PC-3 (cell line): ENCODE results near the gene DLG2. TPM values are rescaled to one million over a fixed set of nuclear protein-coding genes. Genes with fewer than 3 reads are reported as not detected.
A peak's percentile ranks its signal among the peaks of the same experiment; 100 is the strongest.

Experiments used
- ATAC-seq: fragments of 200-7000 bp; cut with Tn5 transposase; 2 replicates; pipeline ENCODE4 v1.9.1; 2020; ENCODE audit warnings: mild to moderate bottlenecking, moderate library complexity
- BruUV-seq: library from RNA; stranded (reverse); fragments of 400-500 nt; replicated peaks from 2 replicates; lab custom pipeline; 2021; lab: Mats Ljungman, UMichigan
- CTCF ChIA-PET: fragments of 300-600 bp; sonication (Branson Sonifier 250); formaldehyde crosslinking; loops from one replicate; lab custom pipeline; 2022; ENCODE audit warnings: antibody characterized with exemption; lab: Charles Lee
- POLR2A ChIA-PET: fragments of 300-600 bp; sonication (Branson Sonifier 250); formaldehyde crosslinking; loops from one replicate; lab custom pipeline; 2022; ENCODE audit warnings: antibody characterized with exemption; ENCODE audit not compliant: unreplicated experiment; lab: Charles Lee
- DNase-seq: peaks from one replicate; pipeline ENCODE4 v3.0.0-alpha.2; 2015
- H2AFZ ChIP-seq: fragments of 300-600 bp; sonication (generic); 2 replicates; pipeline ENCODE4 v1.6.0; 2016; ENCODE audit warnings: antibody characterized with exemption, low read length
- H3F3A ChIP-seq: fragments of 300-600 bp; sonication (generic); one replicate; pipeline ENCODE4 v1.6.0; 2017; ENCODE audit warnings: antibody characterized with exemption, low read length, control low read depth, mild to moderate bottlenecking; ENCODE audit not compliant: unreplicated experiment
- H3K27ac ChIP-seq: fragments of 300-600 bp; sonication (generic); 2 replicates; pipeline ENCODE4 v1.5.1; 2016; ENCODE audit warnings: mild to moderate bottlenecking, low read length
- H3K27me3 ChIP-seq: fragments of 300-600 bp; sonication (generic); 2 replicates; pipeline ENCODE4 v1.6.1; 2016; ENCODE audit warnings: low read length, mixed read lengths
- H3K36me3 ChIP-seq: fragments of 300-600 bp; sonication (generic); 2 replicates; pipeline ENCODE4 v1.6.1; 2016; ENCODE audit warnings: low read depth, mixed run types, low read length, mixed read lengths
- H3K4me1 ChIP-seq: fragments of 300-600 bp; sonication (generic); 2 replicates; pipeline ENCODE4 v1.5.1; 2016; ENCODE audit warnings: low read length; ENCODE audit not compliant: insufficient read depth
- H3K4me2 ChIP-seq: fragments of 300-600 bp; sonication (generic); 2 replicates; pipeline ENCODE4 v1.6.0; 2016; ENCODE audit warnings: low read length
- H3K4me3 ChIP-seq: fragments of 300-600 bp; sonication (generic); 2 replicates; pipeline ENCODE4 v1.5.1; 2016; ENCODE audit warnings: mild to moderate bottlenecking, low read length, mixed read lengths
- H3K79me2 ChIP-seq: fragments of 300-600 bp; sonication (generic); 2 replicates; pipeline ENCODE4 v1.6.1; 2017; ENCODE audit warnings: low read length, mixed read lengths
- H3K9ac ChIP-seq: fragments of 300-600 bp; sonication (generic); 2 replicates; pipeline ENCODE4 v1.6.0; 2016; ENCODE audit warnings: mild to moderate bottlenecking, low read length
- H3K9me2 ChIP-seq: fragments of 300-600 bp; sonication (generic); replicated peaks from 2 replicates; pipeline ENCODE4 v1.6.1; 2016; ENCODE audit warnings: mixed run types, low read length, mixed read lengths
- H3K9me3 ChIP-seq: fragments of 300-600 bp; sonication (generic); 2 replicates; pipeline ENCODE4 v1.6.1; 2016; ENCODE audit warnings: low read length, mixed read lengths
- H4K20me1 ChIP-seq: fragments of 300-600 bp; sonication (generic); 2 replicates; pipeline ENCODE4 v1.6.1; 2016; ENCODE audit warnings: low read length, mixed read lengths
- EZH2 ChIP-seq: fragments of 300-600 bp; sonication (generic); IDR thresholded peaks from one replicate; pipeline ENCODE4 v1.6.1; 2017; ENCODE audit warnings: antibody characterized with exemption, mild to moderate bottlenecking, low read length; ENCODE audit not compliant: unreplicated experiment
- EZH2phosphoT487 ChIP-seq: fragments of 300-600 bp; sonication (generic); IDR thresholded peaks from 2 replicates; pipeline ENCODE4 v1.6.1; 2018; ENCODE audit warnings: mild to moderate bottlenecking, antibody characterized with exemption, low read length, borderline replicate concordance
- intact Hi-C: fragments of 100-400 bp; cut with micrococcal nuclease; formaldehyde crosslinking; loops from 2 replicates; pipeline ENCODE4 v1.9.0; 2023
- total RNA-seq: library from RNA; depleted of rRNA; stranded (reverse); fragments of >200 nt; gene quantifications from 2 replicates; pipeline ENCODE4 v1.2.3, GENCODE V29; 2014
- TF ChIP-seq, protein P1 (sequence below): fragments of 300-600 bp; sonication (generic); conservative IDR thresholded peaks from 2 replicates; pipeline ENCODE4 v1.5.1; 2017; ENCODE audit warnings: antibody characterized with exemption, low read depth, mild to moderate bottlenecking, low read length

The DLG2 gene
- total RNA-seq, 1 experiment from 2014 or later, result 0.58 TPM

DNA sequence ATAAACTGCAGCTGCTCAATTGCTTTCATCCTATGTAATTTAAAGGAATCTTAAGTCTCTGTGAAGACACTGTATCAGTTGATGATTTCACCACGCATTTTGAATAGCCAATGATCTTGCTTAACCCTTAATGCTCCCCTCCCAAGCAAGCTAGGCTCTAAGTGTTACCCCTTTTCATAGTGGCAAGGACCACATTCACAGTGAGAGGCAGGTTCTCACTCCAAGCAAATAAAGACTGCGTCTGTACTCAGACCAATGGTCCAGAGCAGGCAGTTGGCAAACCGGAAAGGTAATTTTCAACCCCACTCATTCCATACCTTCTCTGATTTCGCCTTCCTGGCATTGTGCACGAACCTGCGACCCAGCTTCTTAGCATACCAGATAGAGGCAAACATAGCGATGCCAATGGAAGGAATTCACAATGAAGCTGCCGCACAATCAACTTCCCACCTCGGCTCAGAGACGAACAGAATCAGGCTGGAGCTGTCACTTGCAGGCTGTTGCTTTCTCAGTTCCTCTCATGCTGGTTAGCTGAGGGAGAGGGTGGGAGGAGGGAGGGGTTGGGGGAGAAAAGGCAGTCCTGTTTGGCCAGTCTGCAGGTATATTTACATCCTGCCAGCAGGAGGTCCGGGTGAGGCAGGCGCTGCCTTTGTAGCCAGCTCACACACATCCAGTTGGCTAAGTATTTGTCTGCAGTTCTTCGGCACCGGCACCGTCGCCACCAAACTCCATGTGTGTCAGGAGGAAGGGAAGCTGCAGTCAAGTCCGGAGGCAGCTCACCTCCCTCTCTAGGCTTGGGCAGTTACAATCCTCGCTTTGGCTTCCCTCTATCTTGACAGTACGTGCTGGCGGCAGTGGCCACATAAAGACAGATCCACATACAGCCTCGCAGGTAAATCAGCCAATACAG lies 1189.8 kb downstream of the DLG2 start:
- Histone ChIP-seq H3K4me2 (peak overlapping the region; percentile 47), H4K20me1 (no peaks in the 10 kb centered on the region), H3K36me3 (no peaks in the 10 kb centered on the region), H3K4me3 (no peak overlapping the region), H3K9ac (no peak overlapping the region), H3K27ac (no peak overlapping the region), H3K4me1 (no peaks in the 10 kb centered on the region), H3K9me2 (no peaks in the 10 kb centered on the region), H3F3A (no peaks in the 10 kb centered on the region), H2AFZ (peak overlapping the region; percentile 47), H3K9me3 (no peaks in the 10 kb centered on the region; the same call in 1 of the 2 replicates), H3K27me3 (0 out of 2 replicates have a peak, but pooled peaks cover 6% of the 10 kb centered on the region), H3K79me2 (no peaks in the 10 kb centered on the region)
- POLR2A ChIA-PET, result no interaction called here
- 0 out of 2 replicates have a peak, but pooled peaks have one; percentile 13 for ATAC-seq
- CTCF ChIA-PET, result interaction anchor here (0.6 kb wide), 1 partner anchor 98 kb away, joined by 4 read pairs; no protein-coding TSS in a partner anchor
- intact Hi-C loops, result no loop called here
- peak; percentile 29 for DNase-seq
- no TSS peak for BruUV-seq
- TF ChIP-seq EZH2 (no peak), EZH2phosphoT487 (no peak)
- TF ChIP-seq, protein P1, sequence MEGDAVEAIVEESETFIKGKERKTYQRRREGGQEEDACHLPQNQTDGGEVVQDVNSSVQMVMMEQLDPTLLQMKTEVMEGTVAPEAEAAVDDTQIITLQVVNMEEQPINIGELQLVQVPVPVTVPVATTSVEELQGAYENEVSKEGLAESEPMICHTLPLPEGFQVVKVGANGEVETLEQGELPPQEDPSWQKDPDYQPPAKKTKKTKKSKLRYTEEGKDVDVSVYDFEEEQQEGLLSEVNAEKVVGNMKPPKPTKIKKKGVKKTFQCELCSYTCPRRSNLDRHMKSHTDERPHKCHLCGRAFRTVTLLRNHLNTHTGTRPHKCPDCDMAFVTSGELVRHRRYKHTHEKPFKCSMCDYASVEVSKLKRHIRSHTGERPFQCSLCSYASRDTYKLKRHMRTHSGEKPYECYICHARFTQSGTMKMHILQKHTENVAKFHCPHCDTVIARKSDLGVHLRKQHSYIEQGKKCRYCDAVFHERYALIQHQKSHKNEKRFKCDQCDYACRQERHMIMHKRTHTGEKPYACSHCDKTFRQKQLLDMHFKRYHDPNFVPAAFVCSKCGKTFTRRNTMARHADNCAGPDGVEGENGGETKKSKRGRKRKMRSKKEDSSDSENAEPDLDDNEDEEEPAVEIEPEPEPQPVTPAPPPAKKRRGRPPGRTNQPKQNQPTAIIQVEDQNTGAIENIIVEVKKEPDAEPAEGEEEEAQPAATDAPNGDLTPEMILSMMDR, result no peak

DNA sequence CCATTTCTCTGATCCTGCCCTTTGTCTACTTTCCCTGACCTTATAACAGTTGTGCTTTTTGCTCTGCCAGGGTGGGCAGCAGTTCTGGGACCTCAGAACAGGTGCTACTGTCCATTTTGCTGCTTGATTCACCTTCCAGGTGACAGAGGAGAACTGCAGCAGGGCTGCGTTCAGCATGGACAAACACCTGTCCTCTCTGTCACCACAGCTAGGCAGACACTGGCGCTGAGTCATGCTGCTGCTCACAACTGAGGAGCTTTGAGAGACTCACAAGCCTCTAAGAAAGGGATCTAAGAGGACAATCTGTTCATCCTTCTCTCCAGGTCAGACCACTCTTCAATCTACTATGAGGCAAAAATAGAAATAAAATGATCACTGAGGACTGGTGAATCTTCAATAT lies 1196.5 kb downstream of the DLG2 start:
- Histone ChIP-seq H3K27me3 (no peaks in the 10 kb centered on the region), H3K9me3 (no peaks in the 10 kb centered on the region), H2AFZ (no peak overlapping the region), H3K9me2 (no peaks in the 10 kb centered on the region), H3K4me2 (no peak overlapping the region), H4K20me1 (no peaks in the 10 kb centered on the region), H3K79me2 (no peaks in the 10 kb centered on the region), H3F3A (no peaks in the 10 kb centered on the region), H3K4me1 (no peaks in the 10 kb centered on the region), H3K9ac (no peak overlapping the region), H3K4me3 (no peak overlapping the region), H3K36me3 (no peaks in the 10 kb centered on the region), H3K27ac (no peak overlapping the region)
- ATAC-seq (no peak), DNase-seq (peak; percentile 27)
- intact Hi-C loops, result no loop called here
- ChIA-PET POLR2A (no interaction called here), CTCF (no interaction called here)
- no TSS peak for BruUV-seq
- TF ChIP-seq EZH2, result no peak
- no peak for TF ChIP-seq EZH2phosphoT487
- TF ChIP-seq, protein P1, result no peak

DNA sequence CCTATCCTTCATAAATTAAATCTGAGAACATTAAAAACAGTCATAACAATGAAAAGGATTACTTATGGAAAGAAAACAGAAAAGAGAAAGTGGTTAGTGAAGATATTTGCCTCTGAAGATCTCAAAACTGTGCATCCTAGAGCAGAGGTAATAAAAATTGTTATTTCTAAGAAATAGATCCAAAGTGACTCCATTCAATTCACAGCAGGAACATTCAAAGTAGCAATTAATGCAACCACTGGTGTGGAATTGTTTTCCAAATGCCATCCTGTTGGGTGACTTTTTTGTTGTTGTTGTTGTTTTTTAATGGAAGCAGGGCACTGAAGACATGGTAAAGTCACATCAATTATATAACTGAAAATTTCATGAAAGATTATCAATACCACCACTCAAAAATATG lies 1201.5 kb downstream of the DLG2 start:
- ATAC-seq (no peak), DNase-seq (no peak)
- intact Hi-C loops, result no loop called here
- Histone ChIP-seq H3K9me2 (no peaks in the 10 kb centered on the region), H3K79me2 (no peaks in the 10 kb centered on the region), H3K36me3 (no peaks in the 10 kb centered on the region), H3K4me2 (no peak overlapping the region), H3K27me3 (peaks cover 8% of the 10 kb centered on the region; the same call in 1 of the 2 replicates), H2AFZ (no peak overlapping the region), H4K20me1 (no peaks in the 10 kb centered on the region), H3K27ac (no peak overlapping the region), H3F3A (no peaks in the 10 kb centered on the region), H3K9ac (no peak overlapping the region), H3K9me3 (no peaks in the 10 kb centered on the region), H3K4me3 (no peak overlapping the region), H3K4me1 (no peaks in the 10 kb centered on the region)
- TF ChIP-seq EZH2 (no peak), EZH2phosphoT487 (no peak)
- ChIA-PET POLR2A (no interaction called here), CTCF (no interaction called here)
- no TSS peak for BruUV-seq
